GM23248 (cell line): ENCODE results near the gene GHRH. TPM values are rescaled to one million over a fixed set of nuclear protein-coding genes. Genes with fewer than 3 reads are reported as not detected.

ENCODE experiments used
- DNase-seq: peaks from one replicate; pipeline ENCODE4 v3.0.0-alpha.2; 2015
- H2AFZ ChIP-seq: fragments of 200-600 bp; sonication (generic); 2 replicates; pipeline ENCODE4 v1.6.1; 2016; ENCODE audit warnings: antibody characterized with exemption
- H3F3A ChIP-seq: fragments of 200-600 bp; sonication (generic); 2 replicates; pipeline ENCODE4 v1.6.1; 2016; ENCODE audit warnings: mild to moderate bottlenecking, antibody characterized with exemption, mixed run types; ENCODE audit not compliant: insufficient read depth
- H3K27ac ChIP-seq: fragments of 200-600 bp; sonication (generic); 2 replicates; pipeline ENCODE4 v1.5.1; 2016; ENCODE audit warnings: mild to moderate bottlenecking
- H3K27me3 ChIP-seq: fragments of 200-600 bp; sonication (generic); replicated peaks from 2 replicates; pipeline ENCODE4 v1.6.1; 2016; ENCODE audit warnings: mild to moderate bottlenecking; ENCODE audit not compliant: insufficient read depth
- H3K36me3 ChIP-seq: fragments of 200-600 bp; sonication (generic); 2 replicates; pipeline ENCODE4 v1.6.1; 2016; ENCODE audit warnings: low read depth, mild to moderate bottlenecking
- H3K4me1 ChIP-seq: fragments of 200-600 bp; sonication (generic); 2 replicates; pipeline ENCODE4 v1.6.1; 2016; ENCODE audit warnings: mild to moderate bottlenecking; ENCODE audit not compliant: insufficient read depth
- H3K4me2 ChIP-seq: fragments of 200-600 bp; sonication (generic); one replicate; pipeline ENCODE4 v1.6.1; 2016; ENCODE audit warnings: mild to moderate bottlenecking; ENCODE audit not compliant: unreplicated experiment
- H3K4me3 ChIP-seq: fragments of 200-600 bp; sonication (generic); 2 replicates; pipeline ENCODE4 v1.5.1; 2016; ENCODE audit warnings: mild to moderate bottlenecking
- H3K79me2 ChIP-seq: fragments of 200-600 bp; sonication (generic); 2 replicates; pipeline ENCODE4 v1.6.1; 2016; ENCODE audit warnings: mild to moderate bottlenecking; ENCODE audit not compliant: insufficient read depth
- H3K9ac ChIP-seq: fragments of 200-600 bp; sonication (generic); 2 replicates; pipeline ENCODE4 v1.6.1; 2016; ENCODE audit warnings: mild to moderate bottlenecking
- H3K9me2 ChIP-seq: fragments of 200-600 bp; sonication (generic); 2 replicates; pipeline ENCODE4 v1.6.1; 2016; ENCODE audit warnings: mixed run types, mild to moderate bottlenecking, moderate library complexity; ENCODE audit not compliant: insufficient read depth
- H3K9me3 ChIP-seq: fragments of 200-600 bp; sonication (generic); one replicate; pipeline ENCODE4 v1.6.1; 2017; ENCODE audit warnings: low read depth
- H4K20me1 ChIP-seq: fragments of 200-600 bp; sonication (generic); 2 replicates; pipeline ENCODE4 v1.6.0; 2016; ENCODE audit not compliant: insufficient read depth
- EZH2 ChIP-seq: fragments of 200-600 bp; sonication (generic); IDR thresholded peaks from 2 replicates; pipeline ENCODE4 v1.6.1; 2018; ENCODE audit warnings: antibody characterized with exemption, mild to moderate bottlenecking; ENCODE audit not compliant: insufficient read depth, poor library complexity, severe bottlenecking
- EZH2phosphoT487 ChIP-seq: fragments of 200-600 bp; sonication (generic); IDR thresholded peaks from 2 replicates; pipeline ENCODE4 v1.6.1; 2018; ENCODE audit warnings: antibody characterized with exemption, moderate library complexity, mild to moderate bottlenecking, low read depth; ENCODE audit not compliant: insufficient read depth
- WGBS, 2 experiments: methylation state at CpG; one replicate each; pipeline ENCODE4 v1.1.6; 2015 to 2017; ENCODE audit warnings: low lambda C conversion rate in 2 of 2, low coverage in 1 of 2; ENCODE audit errors: missing lambda C conversion rate in 2 of 2; 5-methylcytosine and 5-hydroxymethylcytosine counted together
- in situ Hi-C: fragments of 300-500 bp; cut with MboI; formaldehyde crosslinking; loops from 2 replicates; pipeline ENCODE4 v1.15.0; 2020
- polyA plus RNA-seq: library from polyadenylated mRNA; unstranded; fragments of >200 nt; fragmentation: Nextera tagmentation; extraction: Ambion mirVana; gene quantifications from 2 replicates; pipeline ENCODE4 v1.2.1, GENCODE V29; 2016
- total RNA-seq: library from RNA; depleted of rRNA; stranded (reverse); fragments of >200 nt; shearing (Covaris generic); gene quantifications from 2 replicates; pipeline ENCODE4 v1.2.3, GENCODE V29; 2014

Gene GHRH
- total and polyA plus RNA-seq, 2 experiments from 2014 or later = not detected

DNA sequence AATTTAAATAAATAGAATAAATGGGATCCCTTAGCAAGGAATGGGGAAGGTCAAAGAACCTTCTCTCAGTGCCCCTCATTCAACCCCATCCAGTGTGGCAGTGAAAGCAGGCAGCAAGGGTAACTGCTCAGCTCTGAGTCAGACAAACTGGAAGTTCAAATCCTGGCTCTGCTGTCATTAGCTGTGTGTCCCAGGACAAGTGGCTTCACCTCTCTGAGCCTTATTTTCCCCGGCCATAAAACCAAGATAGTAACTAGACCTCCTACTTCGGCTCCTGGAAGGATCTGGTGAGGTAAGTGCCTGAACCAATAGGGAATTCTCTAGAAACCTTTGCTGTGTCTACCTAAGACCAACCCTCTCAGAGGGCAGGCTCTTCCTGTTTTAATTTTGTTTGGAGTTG, 4.1 kb downstream of the GHRH start:
- H3K4me2 ChIP-seq = no peak overlapping the region
- in situ Hi-C loops = loop anchor here (25.0 kb wide), 1 partner anchor 730 kb away; no protein-coding TSS in a partner anchor
- no peaks in the 10 kb centered on the region for H3K9me2 ChIP-seq
- no peak overlapping the region for H3K9ac ChIP-seq
- TF ChIP-seq EZH2phosphoT487 (no peak), EZH2 (no peak)
- no peaks in the 10 kb centered on the region for H3K79me2 ChIP-seq
- H3K36me3 ChIP-seq = no peaks in the 10 kb centered on the region
- H3K4me1 ChIP-seq = no peaks in the 10 kb centered on the region
- DNase-seq = no peak
- no peak overlapping the region for H3K4me3 ChIP-seq
- 5 to 29% methylated on average over 2 of the region's 2 CpGs for WGBS, 2 experiments
- no peak overlapping the region for H3K27ac ChIP-seq
- H3K27me3 ChIP-seq = peaks cover 31% of the 10 kb centered on the region; the same call in 1 of the 2 replicates
- no peaks in the 10 kb centered on the region for H4K20me1 ChIP-seq
- no peaks in the 10 kb centered on the region for H3F3A ChIP-seq
- no peaks in the 10 kb centered on the region for H3K9me3 ChIP-seq
- no peak overlapping the region for H2AFZ ChIP-seq

- H3K4me2 ChIP-seq = no peak overlapping the region
- H3K36me3 ChIP-seq = no peaks in the 10 kb centered on the region
- H2AFZ ChIP-seq = no peak overlapping the region
- WGBS, 2 experiments = 76 to 81% methylated on average over 11 of the region's 11 CpGs
- in situ Hi-C loops = loop anchor here (25.0 kb wide), 1 partner anchor 731 kb away; no protein-coding TSS in a partner anchor
- H3K9me2 ChIP-seq = no peaks in the 10 kb centered on the region
- no peaks in the 10 kb centered on the region for H3K79me2 ChIP-seq
- H3K27me3 ChIP-seq = peaks cover 19% of the 10 kb centered on the region; the same call in 1 of the 2 replicates
- H3K9ac ChIP-seq = no peak overlapping the region
- H3K27ac ChIP-seq = no peak overlapping the region
- H3K4me3 ChIP-seq = no peak overlapping the region
- no peaks in the 10 kb centered on the region for H3K9me3 ChIP-seq
- no peaks in the 10 kb centered on the region for H3F3A ChIP-seq
- no peaks in the 10 kb centered on the region for H4K20me1 ChIP-seq
- no peak for DNase-seq
- TF ChIP-seq EZH2 (no peak), EZH2phosphoT487 (no peak)
- H3K4me1 ChIP-seq = no peaks in the 10 kb centered on the region
These were observed 5.3 kb downstream of the GHRH start for GRCh38 chr20:37256286-37256685.

GRCh38 chr20:37254114-37254878, 7.3 kb downstream of the GHRH start:
- in situ Hi-C loops = loop anchor here (25.0 kb wide), 1 partner anchor 733 kb away; no protein-coding TSS in a partner anchor
- H3K27me3 ChIP-seq = no peaks in the 10 kb centered on the region
- H3K9me2 ChIP-seq = no peaks in the 10 kb centered on the region
- no peaks in the 10 kb centered on the region for H3K36me3 ChIP-seq
- no peaks in the 10 kb centered on the region for H3K9me3 ChIP-seq
- no peaks in the 10 kb centered on the region for H3K4me1 ChIP-seq
- no peak for DNase-seq
- H3K79me2 ChIP-seq = no peaks in the 10 kb centered on the region
- H3K4me2 ChIP-seq = no peak overlapping the region
- no peaks in the 10 kb centered on the region for H4K20me1 ChIP-seq
- no peak for TF ChIP-seq EZH2phosphoT487
- no peak for TF ChIP-seq EZH2
- 58 to 61% methylated on average over 7 of the region's 7 CpGs for whole genome bisulfite sequencing, 2 experiments
- no peaks in the 10 kb centered on the region for H3F3A ChIP-seq
- H3K27ac ChIP-seq = no peak overlapping the region
- no peak overlapping the region for H3K4me3 ChIP-seq
- H2AFZ ChIP-seq = no peak overlapping the region
- no peak overlapping the region for H3K9ac ChIP-seq

DNA sequence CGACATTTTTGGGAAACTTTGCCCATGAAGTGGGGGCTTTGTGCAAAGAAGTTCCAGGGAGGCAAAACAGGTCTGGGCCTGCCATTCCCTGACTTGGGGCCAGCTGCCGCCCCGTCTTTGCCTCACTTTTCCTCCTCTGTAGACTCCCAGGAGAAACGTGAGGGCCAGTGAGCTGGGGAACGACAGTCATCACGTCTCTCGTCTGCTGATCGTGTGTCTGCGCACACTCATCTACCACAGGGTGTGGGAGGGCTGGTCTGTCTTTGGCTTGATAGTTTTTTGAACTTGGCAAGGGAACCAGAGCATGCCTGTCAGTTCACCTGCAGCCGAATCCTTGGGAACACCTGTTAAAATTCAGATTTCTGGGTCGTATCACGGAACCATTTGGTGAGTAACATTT, 8.5 kb downstream of the GHRH start:
- WGBS, 2 experiments = 67 to 68% methylated on average over 12 of the region's 12 CpGs
- in situ Hi-C loops = loop anchor here (25.0 kb wide), 1 partner anchor 734 kb away; no protein-coding TSS in a partner anchor
- Histone ChIP-seq H3K4me1 (no peaks in the 10 kb centered on the region), H2AFZ (no peak overlapping the region), H3K4me2 (no peak overlapping the region), H3K79me2 (no peaks in the 10 kb centered on the region), H3K9me2 (no peaks in the 10 kb centered on the region), H4K20me1 (no peaks in the 10 kb centered on the region), H3K36me3 (no peaks in the 10 kb centered on the region), H3K27ac (no peak overlapping the region), H3K9me3 (no peaks in the 10 kb centered on the region), H3K27me3 (no peaks in the 10 kb centered on the region), H3F3A (no peaks in the 10 kb centered on the region), H3K4me3 (no peak overlapping the region), H3K9ac (no peak overlapping the region)
- DNase-seq = no peak
- TF ChIP-seq EZH2phosphoT487 (no peak), EZH2 (no peak)
